ENCODE results near the gene A3GALT2.

The A3GALT2 gene

DNA sequence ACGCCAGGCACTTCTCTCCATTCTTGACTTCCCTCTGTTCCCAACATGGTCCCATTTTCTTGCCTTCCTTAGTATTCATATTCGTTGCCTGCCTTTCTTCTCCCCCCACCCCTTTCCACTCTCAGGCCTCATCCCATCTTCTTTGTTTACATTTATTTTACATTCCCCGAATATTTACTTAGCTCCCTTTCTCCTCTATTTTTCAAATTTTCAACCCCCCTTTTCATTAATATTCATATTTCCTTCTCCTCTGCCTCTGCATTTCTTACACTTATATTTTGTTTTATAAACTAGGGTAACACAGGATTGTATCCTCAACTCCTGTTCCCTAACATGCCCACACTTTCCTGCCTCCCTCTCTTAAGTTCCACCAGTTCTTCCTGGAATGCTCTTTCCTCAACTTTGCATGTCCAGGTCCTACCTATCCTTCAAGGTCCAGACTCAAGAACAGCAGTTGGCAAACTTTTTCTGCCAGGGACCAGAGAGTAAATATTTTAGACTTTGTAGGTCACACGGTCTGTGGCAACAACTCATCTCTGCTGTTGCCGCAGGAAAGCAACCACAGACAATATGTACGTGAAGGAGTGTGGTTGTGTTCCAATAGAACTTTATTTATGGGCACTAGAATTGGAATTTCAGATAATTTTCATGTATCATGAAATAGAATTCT is 29.8 kb upstream of the A3GALT2 start:
- DNase-seq (ENCODE audit: low read depth), result no peak

DNA sequence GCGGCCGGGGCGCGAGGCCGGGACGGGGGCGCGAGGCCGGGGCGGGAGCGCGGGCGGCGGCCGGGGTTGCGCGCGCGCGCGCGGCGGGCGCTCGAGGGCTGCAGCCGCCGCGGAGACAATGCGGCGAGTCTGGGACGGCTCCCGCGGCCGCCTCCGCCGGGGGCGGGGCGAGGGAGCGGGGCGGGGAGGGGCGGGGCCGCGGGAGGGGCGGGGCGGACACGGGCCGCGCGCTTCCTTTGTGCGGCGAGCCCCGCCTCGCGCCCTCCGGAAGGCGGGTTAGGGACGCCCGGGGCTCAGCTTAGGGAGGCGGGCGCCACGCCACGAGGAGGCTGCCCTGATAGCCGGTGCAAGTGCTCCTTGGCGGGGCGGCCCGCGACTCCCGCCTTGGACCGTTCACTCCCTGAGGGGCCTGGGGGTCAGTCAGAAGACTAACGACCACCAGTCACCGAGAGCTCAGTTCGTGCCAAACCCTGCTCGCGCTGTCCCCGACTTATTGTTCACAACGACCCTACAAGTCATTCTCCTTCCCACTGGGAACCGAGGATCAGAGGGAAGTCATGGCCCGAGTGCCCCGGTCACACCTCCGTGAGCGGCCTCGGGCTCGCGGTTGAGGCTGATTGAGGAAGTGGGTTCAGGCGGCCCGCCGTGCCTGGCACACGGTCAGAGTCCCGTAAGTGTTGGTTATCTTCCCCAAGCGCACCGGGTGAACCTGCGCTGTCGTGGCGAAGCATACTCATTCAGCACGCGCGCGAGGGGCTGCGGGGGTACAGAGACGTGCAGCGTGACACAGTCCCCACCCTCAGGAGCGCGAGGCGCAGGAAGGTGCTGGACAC is 29.1 kb upstream of the A3GALT2 start:
- DNase-seq (ENCODE audit: low read depth), result peak; percentile 48

DNA sequence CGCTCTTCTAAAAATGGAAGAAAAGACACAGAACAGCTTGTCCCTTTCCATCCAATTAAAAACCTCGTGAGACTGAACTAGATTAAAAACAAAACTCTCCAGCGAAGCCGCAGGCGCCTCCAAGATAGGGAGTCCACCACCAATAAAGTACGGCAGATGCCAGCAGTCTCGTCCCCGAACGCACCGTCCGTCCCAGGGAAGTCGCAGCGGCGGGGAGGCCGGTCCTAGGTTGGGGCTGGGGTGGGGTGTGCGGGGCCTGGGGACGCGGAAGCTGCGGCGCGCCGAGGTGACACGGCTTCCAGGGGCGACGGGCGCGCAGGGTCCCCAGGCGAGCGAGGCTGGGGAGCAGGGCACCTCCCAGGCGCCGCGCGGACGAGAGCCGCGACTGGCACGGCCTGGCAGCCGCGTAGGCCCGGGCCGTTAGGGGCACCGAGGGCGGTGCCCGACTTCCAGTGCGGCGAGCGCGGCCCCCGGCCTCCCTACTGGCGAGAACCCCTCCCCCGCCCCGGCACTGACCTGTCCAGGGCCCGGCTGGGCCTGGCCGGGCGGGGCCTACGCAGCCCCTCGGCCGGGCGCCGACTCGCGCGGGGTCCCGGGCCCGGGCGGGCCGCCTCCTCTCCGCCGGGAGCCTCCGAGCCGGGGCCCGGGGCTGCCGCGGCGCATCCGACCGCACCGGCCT is 28.3 kb upstream of the A3GALT2 start:
- DNase-seq (ENCODE audit: low read depth), result no peak

- no peak for DNase-seq (ENCODE audit: low read depth)
Observed at GRCh38 chr1:33348676-33349080, 27.8 kb upstream of the A3GALT2 start.

GRCh38 chr1:33348194-33348593 is 27.3 kb upstream of the A3GALT2 start:
- DNase-seq (ENCODE audit: low read depth), result no peak

DNA sequence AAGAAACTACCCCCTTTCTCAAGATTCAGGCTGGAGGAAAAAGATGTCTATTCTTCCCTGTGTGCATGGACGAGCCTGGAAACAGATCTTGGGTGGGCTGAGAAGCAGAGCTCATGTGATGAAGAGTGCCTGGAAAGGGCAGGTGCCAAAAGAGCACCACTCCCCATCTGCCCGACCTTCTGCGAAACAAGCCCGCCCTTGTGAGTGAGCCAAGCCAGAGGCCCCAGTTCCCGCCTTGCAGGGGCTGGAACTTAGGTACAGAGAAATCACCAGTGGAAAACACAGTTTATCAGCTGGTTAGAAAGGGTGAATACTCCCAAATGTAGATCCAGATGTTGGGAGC is 26.7 kb upstream of the A3GALT2 start:
- no peak for DNase-seq (ENCODE audit: low read depth)

GRCh38 chr1:33346927-33347649 is 26.2 kb upstream of the A3GALT2 start:
- no peak for DNase-seq (ENCODE audit: low read depth)

DNA sequence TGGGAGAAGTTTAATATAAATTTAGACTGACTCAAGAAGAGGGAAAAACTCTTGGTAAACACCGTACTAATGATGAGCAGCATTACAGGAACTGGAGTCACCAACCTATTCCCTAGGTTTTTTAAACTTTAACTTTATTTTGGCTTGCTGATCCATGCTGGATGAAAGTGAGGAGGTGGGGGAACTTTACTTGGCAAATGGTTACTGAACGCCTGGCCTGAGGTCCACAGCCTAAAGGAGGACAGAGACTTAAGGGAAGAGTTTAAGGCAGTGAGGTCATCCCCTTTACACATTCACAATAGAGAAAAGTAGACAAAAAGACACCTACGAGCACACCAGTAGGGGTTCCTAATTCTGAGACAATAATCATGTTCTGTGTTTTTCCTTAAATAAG is 25.6 kb upstream of the A3GALT2 start:
- DNase-seq (ENCODE audit: low read depth), result no peak

GRCh38 chr1:33344896-33345560 is 24.1 kb upstream of the A3GALT2 start:
- no peak for DNase-seq (ENCODE audit: low read depth)

- no peak for DNase-seq (ENCODE audit: low read depth)
Observed at GRCh38 chr1:33343539-33343938, 22.6 kb upstream of the A3GALT2 start.

GRCh38 chr1:33342041-33342723 is 21.3 kb upstream of the A3GALT2 start:
- no peak for DNase-seq (ENCODE audit: low read depth)

DNA sequence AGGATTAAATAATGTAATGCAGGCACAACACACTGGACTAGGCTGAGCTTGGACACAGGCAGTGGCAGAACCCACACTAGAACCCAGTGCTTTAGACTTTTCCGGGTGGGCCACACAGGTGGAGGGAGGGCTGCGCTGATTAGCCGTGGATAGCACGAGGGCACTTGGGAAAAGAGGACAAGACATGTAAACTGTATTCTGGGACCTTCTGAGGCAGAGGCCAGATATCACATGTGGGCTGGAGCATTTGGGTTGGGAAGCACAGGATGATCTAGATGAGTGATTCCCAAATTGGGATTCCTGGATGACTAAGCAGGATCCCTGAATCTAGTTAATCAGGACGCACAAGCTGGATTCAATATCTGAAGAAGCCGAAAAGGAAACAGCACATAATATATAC is 20.3 kb upstream of the A3GALT2 start:
- no peak for DNase-seq (ENCODE audit: low read depth)

- DNase-seq (ENCODE audit: low read depth), result no peak
Observed at GRCh38 chr1:33339413-33339812, 18.5 kb upstream of the A3GALT2 start.

DNA sequence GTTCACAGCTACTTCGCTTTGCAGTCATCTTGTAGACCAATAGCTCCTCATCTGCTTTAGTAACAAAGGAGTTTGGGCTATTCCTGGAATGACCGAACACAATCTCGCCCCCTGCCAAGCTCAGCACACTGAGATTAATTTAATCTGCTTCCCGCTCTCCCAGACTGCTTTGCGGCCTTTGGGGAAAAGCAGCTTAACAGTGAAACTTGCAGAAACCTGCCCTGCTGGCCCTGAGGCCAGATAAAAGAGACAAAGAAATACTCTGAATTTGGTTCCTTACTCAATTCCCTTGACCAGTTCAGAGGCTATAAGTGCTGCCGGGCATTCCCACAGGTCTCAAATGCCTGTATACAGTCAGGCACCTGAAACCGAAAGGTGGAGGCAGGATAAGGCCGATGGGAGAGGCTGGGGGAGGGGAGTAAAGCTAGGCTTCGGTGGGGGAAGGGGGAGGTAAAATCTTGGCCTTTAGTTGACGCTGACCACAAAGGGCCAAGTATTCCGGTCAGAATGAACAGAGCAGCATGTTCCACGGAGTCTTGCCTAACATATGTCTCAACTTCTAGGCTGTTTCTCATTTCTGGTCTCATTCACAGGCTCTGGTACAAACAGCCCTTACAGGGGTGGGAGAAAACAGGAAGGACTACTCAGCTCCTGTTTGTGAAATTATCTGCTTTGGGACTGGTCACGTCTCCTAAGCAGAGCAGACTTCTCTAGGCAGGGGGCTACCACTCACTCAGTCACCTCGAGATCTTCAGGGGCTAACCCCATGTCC is 17.7 kb upstream of the A3GALT2 start:
- DNase-seq (ENCODE audit: low read depth), result no peak

- no peak for DNase-seq (ENCODE audit: low read depth)
Observed at GRCh38 chr1:33338048-33338439, 17.1 kb upstream of the A3GALT2 start.

- no peak for DNase-seq (ENCODE audit: low read depth)
Observed at GRCh38 chr1:33337441-33337840, 16.5 kb upstream of the A3GALT2 start.

- no peak for DNase-seq (ENCODE audit: low read depth)
Observed at GRCh38 chr1:33336580-33336979, 15.7 kb upstream of the A3GALT2 start.

GRCh38 chr1:33335020-33335419 is 14.1 kb upstream of the A3GALT2 start:
- no peak for DNase-seq (ENCODE audit: low read depth)

DNA sequence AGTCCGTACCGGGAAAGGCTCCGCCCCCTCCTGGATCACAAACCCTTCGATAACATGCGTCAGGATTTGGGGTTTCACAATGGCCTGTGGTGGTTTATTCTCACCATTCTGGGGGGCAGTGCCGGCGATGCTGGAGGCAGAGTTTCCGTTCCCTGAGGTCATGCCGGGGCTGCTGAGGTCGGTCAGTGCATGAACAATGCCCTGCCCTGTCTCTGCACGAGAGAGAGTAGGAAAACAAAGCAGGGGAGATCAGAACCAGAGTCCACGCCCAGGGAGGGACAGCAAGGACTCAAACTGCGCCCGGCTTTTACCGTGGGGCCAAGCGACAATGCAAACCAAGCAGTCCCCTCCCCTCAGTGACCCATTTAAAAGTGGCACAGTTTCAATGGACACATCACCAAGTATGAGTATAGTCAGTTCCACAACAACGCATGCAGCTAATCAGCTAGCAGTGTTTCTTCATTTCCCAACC is 13.2 kb upstream of the A3GALT2 start:
- no peak for DNase-seq (ENCODE audit: low read depth)

- no peak for DNase-seq (ENCODE audit: low read depth)
Observed at GRCh38 chr1:33332881-33333280, 12.0 kb upstream of the A3GALT2 start.

Measured in stimulated activated CD8-positive, alpha-beta memory T cell treated with anti-CD3 and anti-CD28 coated beads, Interleukin-7, amount 100 ng/mL, for 24 hours (primary cell).